ENCODE measurements around the gene ADGB. TPM values are rescaled to one million over a fixed set of nuclear protein-coding genes. Genes with fewer than 3 reads are reported as not detected.

ADGB gene
- total and polyA plus RNA-seq, 4 donors = 0.23 TPM; not detected in 3

- WGBS = 86% methylated on average over 7 of the region's 7 CpGs
- Histone ChIP-seq H3K4me3 (ENCODE audit: low read depth in 1 of 3, low read length in 3 of 3) (no peak overlapping the region), H3K36me3 (ENCODE audit: control insufficient read depth in 4 of 4, insufficient read depth in 3 of 4, low read depth in 1 of 4, low read length in 3 of 4) (no peaks in the 10 kb centered on the region), H3K9ac (ENCODE audit: low read depth in 1 of 2, low read length in 2 of 2) (no peak overlapping the region), H3K4me1 (ENCODE audit: control insufficient read depth in 4 of 4, insufficient read depth in 4 of 4, low read length in 3 of 4) (peaks cover 0 to 17% (median 13%) of the 10 kb centered on the region in 4 donors), H3K27me3 (ENCODE audit: control insufficient read depth in 4 of 4, insufficient read depth in 4 of 4, low read length in 3 of 4) (no peaks in the 10 kb centered on the region), H3K9me3 (ENCODE audit: control insufficient read depth in 4 of 4, low read length in 3 of 4) (no peaks in the 10 kb centered on the region), H3K27ac (ENCODE audit: low read depth in 1 of 2, low read length in 2 of 2) (no peak overlapping the region)
- TF ChIP-seq REST (IDR thresholded peaks at IDR 0.05) (no peak), FOXA1 (IDR thresholded peaks at IDR 0.05) (no peak), ZBTB33 (IDR thresholded peaks at IDR 0.05) (no peak), EGR1 (IDR thresholded peaks at IDR 0.05; ENCODE audit: low read depth in 2 of 2) (no peak), NR2F2 (IDR thresholded peaks at IDR 0.05) (no peak), RXRA (IDR thresholded peaks at IDR 0.05) (no peak), TAF1 (conservative IDR thresholded peaks at IDR 0.05) (no peak)
- DNase-seq (ENCODE audit: low spot score) = no peak
These were observed 257.5 kb downstream of the ADGB start for GRCh38 chr6:146856296-146856695.

GRCh38 chr6:146857180-146857979 is 258.6 kb downstream of the ADGB start:
- peak overlapping the region in 1 of 3 donors; percentile 17 for H3K4me3 ChIP-seq (ENCODE audit: low read depth in 1 of 3, low read length in 3 of 3)
- H3K4me1 ChIP-seq (ENCODE audit: control insufficient read depth in 4 of 4, insufficient read depth in 4 of 4, low read length in 3 of 4) = peaks cover 0 to 27% (median 23%) of the 10 kb centered on the region in 4 donors
- TF ChIP-seq ATF3 (IDR thresholded peaks at IDR 0.05) = no peak
- no peak for TF ChIP-seq FOXA1 (IDR thresholded peaks at IDR 0.05)
- TF ChIP-seq CTCF (IDR thresholded peaks at IDR 0.05; ENCODE audit: low read depth, low read length, missing input control) = peak; percentile 98
- no peak for TF ChIP-seq REST (IDR thresholded peaks at IDR 0.05)
- TF ChIP-seq FOXA2 (IDR thresholded peaks at IDR 0.05) = no peak
- TF ChIP-seq EGR1 (IDR thresholded peaks at IDR 0.05; ENCODE audit: low read depth in 2 of 2) = no peak
- TF ChIP-seq RAD21 (IDR thresholded peaks at IDR 0.05) = peak; percentile 98
- no peak for TF ChIP-seq YY1 (IDR thresholded peaks at IDR 0.05)
- no peak for TF ChIP-seq GABPA (IDR thresholded peaks at IDR 0.05 in 1 of 2, conservative IDR thresholded peaks at IDR 0.05 in 1 of 2)
- TF ChIP-seq HNF4G (IDR thresholded peaks at IDR 0.05) = no peak
- peak; percentile 39 to 69 for TF ChIP-seq RXRA (IDR thresholded peaks at IDR 0.05)
- H3K36me3 ChIP-seq (ENCODE audit: control insufficient read depth in 4 of 4, insufficient read depth in 3 of 4, low read depth in 1 of 4, low read length in 3 of 4) = no peaks in the 10 kb centered on the region
- no peaks in the 10 kb centered on the region for H3K27me3 ChIP-seq (ENCODE audit: control insufficient read depth in 4 of 4, insufficient read depth in 4 of 4, low read length in 3 of 4)
- H3K9me3 ChIP-seq (ENCODE audit: control insufficient read depth in 4 of 4, low read length in 3 of 4) = no peaks in the 10 kb centered on the region
- 20% methylated on average over 27 of the region's 27 CpGs for WGBS
- peak overlapping the region in 1 of 2 donors; percentile 25 for H3K27ac ChIP-seq (ENCODE audit: low read depth in 1 of 2, low read length in 2 of 2)
- DNase-seq (ENCODE audit: low spot score) = peak; percentile 77
- no peak overlapping the region for H3K9ac ChIP-seq (ENCODE audit: low read depth in 1 of 2, low read length in 2 of 2)
